Measurements from ENCODE around the gene DNMT3L. TPM values are rescaled to one million over a fixed set of nuclear protein-coding genes. Genes with fewer than 3 reads are reported as not detected.
"Not testable (repeated sequence)": the region's sequence is repeated elsewhere in the genome, so short reads cannot be mapped to it uniquely, and the experiment has no call there.

DNMT3L gene
- total RNA-seq, 1 donor from 2014 or later = not detected

- not testable (repeated sequence) for H3K4me3 Mint-ChIP-seq (ENCODE audit: unreplicated experiment); DNase-seq (ENCODE audit: extremely low spot score, unreplicated experiment); H3K27ac Mint-ChIP-seq (ENCODE audit: unreplicated experiment); H3K9me3 Mint-ChIP-seq (ENCODE audit: unreplicated experiment); H3K36me3 Mint-ChIP-seq (ENCODE audit: unreplicated experiment); H3K27me3 Mint-ChIP-seq (ENCODE audit: unreplicated experiment); H3K4me1 Mint-ChIP-seq (ENCODE audit: unreplicated experiment)
Measured at GRCh38 chr21:44207860-44208646, 53.6 kb downstream of the DNMT3L start.

- DNase-seq (ENCODE audit: extremely low spot score, unreplicated experiment); H3K27me3 Mint-ChIP-seq (ENCODE audit: unreplicated experiment); H3K4me1 Mint-ChIP-seq (ENCODE audit: unreplicated experiment); H3K36me3 Mint-ChIP-seq (ENCODE audit: unreplicated experiment); H3K4me3 Mint-ChIP-seq (ENCODE audit: unreplicated experiment); H3K27ac Mint-ChIP-seq (ENCODE audit: unreplicated experiment); H3K9me3 Mint-ChIP-seq (ENCODE audit: unreplicated experiment): not testable (repeated sequence)
Measured at GRCh38 chr21:44206698-44207676, 54.7 kb downstream of the DNMT3L start.

- H3K9me3 Mint-ChIP-seq (ENCODE audit: unreplicated experiment); H3K36me3 Mint-ChIP-seq (ENCODE audit: unreplicated experiment); H3K27ac Mint-ChIP-seq (ENCODE audit: unreplicated experiment); H3K27me3 Mint-ChIP-seq (ENCODE audit: unreplicated experiment); H3K4me3 Mint-ChIP-seq (ENCODE audit: unreplicated experiment); DNase-seq (ENCODE audit: extremely low spot score, unreplicated experiment); H3K4me1 Mint-ChIP-seq (ENCODE audit: unreplicated experiment): not testable (repeated sequence)
Measured at GRCh38 chr21:44206187-44206586, 55.5 kb downstream of the DNMT3L start.

- not testable (repeated sequence) for H3K4me3 Mint-ChIP-seq (ENCODE audit: unreplicated experiment); H3K36me3 Mint-ChIP-seq (ENCODE audit: unreplicated experiment); H3K27me3 Mint-ChIP-seq (ENCODE audit: unreplicated experiment); DNase-seq (ENCODE audit: extremely low spot score, unreplicated experiment); H3K27ac Mint-ChIP-seq (ENCODE audit: unreplicated experiment); H3K4me1 Mint-ChIP-seq (ENCODE audit: unreplicated experiment); H3K9me3 Mint-ChIP-seq (ENCODE audit: unreplicated experiment)
Measured at GRCh38 chr21:44202590-44203299, 59.0 kb downstream of the DNMT3L start.

GRCh38 chr21:44199997-44200396 is 61.7 kb downstream of the DNMT3L start:
- H3K27ac Mint-ChIP-seq (ENCODE audit: unreplicated experiment); H3K36me3 Mint-ChIP-seq (ENCODE audit: unreplicated experiment); H3K9me3 Mint-ChIP-seq (ENCODE audit: unreplicated experiment); H3K27me3 Mint-ChIP-seq (ENCODE audit: unreplicated experiment); DNase-seq (ENCODE audit: extremely low spot score, unreplicated experiment); H3K4me1 Mint-ChIP-seq (ENCODE audit: unreplicated experiment); H3K4me3 Mint-ChIP-seq (ENCODE audit: unreplicated experiment): not testable (repeated sequence)

DNA sequence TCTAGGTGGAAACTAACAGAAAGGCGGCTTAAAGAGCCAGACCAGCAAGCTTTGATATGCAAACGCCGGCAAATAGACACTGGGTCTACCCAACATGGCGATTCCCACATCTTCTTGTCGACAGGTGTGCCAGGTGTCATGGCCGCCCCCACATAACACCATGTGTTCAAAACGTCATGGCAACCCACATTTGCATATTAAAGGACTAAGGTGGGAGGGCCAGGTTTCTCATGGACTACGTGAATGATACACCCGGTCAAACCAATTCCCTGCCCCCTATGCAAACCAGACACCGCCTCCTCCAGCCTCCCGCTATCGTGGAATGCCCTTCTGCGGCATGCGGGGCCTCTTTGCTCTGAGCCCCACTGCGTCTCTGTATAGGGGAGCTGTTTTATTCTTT is 62.2 kb downstream of the DNMT3L start:
- Mint-ChIP-seq H3K9me3 (ENCODE audit: unreplicated experiment) (no peaks in the 10 kb centered on the region), H3K4me1 (ENCODE audit: unreplicated experiment) (peaks cover 5% of the 10 kb centered on the region), H3K36me3 (ENCODE audit: unreplicated experiment) (no peaks in the 10 kb centered on the region), H3K27me3 (ENCODE audit: unreplicated experiment) (no peaks in the 10 kb centered on the region), H3K27ac (ENCODE audit: unreplicated experiment) (no peak overlapping the region), H3K4me3 (ENCODE audit: unreplicated experiment) (no peak overlapping the region)
- DNase-seq (ENCODE audit: extremely low spot score, unreplicated experiment) = no peak
- TF ChIP-seq, protein P1, sequence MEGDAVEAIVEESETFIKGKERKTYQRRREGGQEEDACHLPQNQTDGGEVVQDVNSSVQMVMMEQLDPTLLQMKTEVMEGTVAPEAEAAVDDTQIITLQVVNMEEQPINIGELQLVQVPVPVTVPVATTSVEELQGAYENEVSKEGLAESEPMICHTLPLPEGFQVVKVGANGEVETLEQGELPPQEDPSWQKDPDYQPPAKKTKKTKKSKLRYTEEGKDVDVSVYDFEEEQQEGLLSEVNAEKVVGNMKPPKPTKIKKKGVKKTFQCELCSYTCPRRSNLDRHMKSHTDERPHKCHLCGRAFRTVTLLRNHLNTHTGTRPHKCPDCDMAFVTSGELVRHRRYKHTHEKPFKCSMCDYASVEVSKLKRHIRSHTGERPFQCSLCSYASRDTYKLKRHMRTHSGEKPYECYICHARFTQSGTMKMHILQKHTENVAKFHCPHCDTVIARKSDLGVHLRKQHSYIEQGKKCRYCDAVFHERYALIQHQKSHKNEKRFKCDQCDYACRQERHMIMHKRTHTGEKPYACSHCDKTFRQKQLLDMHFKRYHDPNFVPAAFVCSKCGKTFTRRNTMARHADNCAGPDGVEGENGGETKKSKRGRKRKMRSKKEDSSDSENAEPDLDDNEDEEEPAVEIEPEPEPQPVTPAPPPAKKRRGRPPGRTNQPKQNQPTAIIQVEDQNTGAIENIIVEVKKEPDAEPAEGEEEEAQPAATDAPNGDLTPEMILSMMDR (IDR thresholded peaks at IDR 0.05) = no peak

GRCh38 chr21:44197156-44197516 is 64.6 kb downstream of the DNMT3L start:
- H3K36me3 Mint-ChIP-seq (ENCODE audit: unreplicated experiment); H3K4me1 Mint-ChIP-seq (ENCODE audit: unreplicated experiment); DNase-seq (ENCODE audit: extremely low spot score, unreplicated experiment); H3K27me3 Mint-ChIP-seq (ENCODE audit: unreplicated experiment); H3K9me3 Mint-ChIP-seq (ENCODE audit: unreplicated experiment); H3K27ac Mint-ChIP-seq (ENCODE audit: unreplicated experiment); H3K4me3 Mint-ChIP-seq (ENCODE audit: unreplicated experiment): not testable (repeated sequence)

Other genes with a start within 250 kb of the DNMT3L start
- 41.7 and 46.1 TPM in 2 replicates for gene TRAPPC10, start 249.6 kb downstream of the DNMT3L start, total RNA-seq
- 0.75 and 2.2 TPM in 2 replicates for gene PWP2, start 154.5 kb downstream of the DNMT3L start, total RNA-seq
- 8.2 and 9.4 TPM in 2 replicates for gene GATD3, start 128.2 kb downstream of the DNMT3L start, total RNA-seq
- 9.6 and 10.5 TPM in 2 replicates for gene ICOSLG, start 21.0 kb downstream of the DNMT3L start, total RNA-seq
- gene AIRE, start 24.0 kb upstream of the DNMT3L start, total RNA-seq = not detected in 2 replicates
- 138 and 143 TPM in 2 replicates for gene PFKL, start 38.2 kb upstream of the DNMT3L start, total RNA-seq
- 23.0 and 23.4 TPM in 2 replicates for gene CFAP410, start 77.5 kb upstream of the DNMT3L start, total RNA-seq
- gene TRPM2, start 91.7 kb upstream of the DNMT3L start, total RNA-seq = not detected in 2 replicates
- 4.0 and 4.2 TPM in 2 replicates for gene LRRC3, start 193.6 kb upstream of the DNMT3L start, total RNA-seq

Data from osteocyte (in vitro differentiated cells).